HCT116 (cell line): ENCODE measurements around the gene ADAMTS1. TPM values are rescaled to one million over a fixed set of nuclear protein-coding genes. Genes with fewer than 3 reads are reported as not detected.

ENCODE experiments used
- ATAC-seq: fragments of 200-7000 bp; cut with Tn5 transposase; 2 replicates; pipeline ENCODE4 v1.9.1; 2020; ENCODE audit warnings: mild to moderate bottlenecking, moderate library complexity
- BruUV-seq: library from RNA; stranded (reverse); fragments of 400-500 nt; replicated peaks from 2 replicates; lab custom pipeline; 2021; lab: Mats Ljungman, UMichigan
- CTCF ChIA-PET: fragments of 300-600 bp; sonication (Branson Sonifier 250); formaldehyde crosslinking; loops from one replicate; lab custom pipeline; 2021; ENCODE audit warnings: antibody characterized with exemption; lab: Charles Lee
- POLR2A ChIA-PET: fragments of 300-600, 350-600 bp; sonication (Branson Sonifier 250); formaldehyde crosslinking; loops from one replicate; lab custom pipeline; 2021; ENCODE audit warnings: antibody characterized with exemption; lab: Charles Lee
- RAD21 ChIA-PET, 2 experiments: fragments of 300-600 bp; sonication (Branson Sonifier 250); formaldehyde crosslinking; loops; one replicate each; lab custom pipeline; 2023; ENCODE audit warnings: low total read pairs in 2 of 2; ENCODE audit not compliant: uncharacterized antibody in 2 of 2, unreplicated experiment in 2 of 2, low non-redundant PET in 1 of 2; lab: Charles Lee
- DNase-seq: peaks from one replicate; pipeline ENCODE4 v3.0.0-alpha.2; 2010; ENCODE audit warnings: low read depth, low spot score
- H2AFZ ChIP-seq: fragments of 200-600 bp; shearing (Covaris generic), sonication (generic); 2 replicates; pipeline ENCODE4 v1.6.1; 2017; ENCODE audit warnings: low read depth, mixed run types, mixed read lengths, antibody characterized with exemption, low read length; ENCODE audit not compliant: poor library complexity, severe bottlenecking
- H3K27ac ChIP-seq: 2 replicates; pipeline ENCODE4 v1.5.1; 2012; ENCODE audit warnings: low read depth, low read length
- H3K27me3 ChIP-seq: fragments of 200-600 bp; sonication (generic); 2 replicates; pipeline ENCODE4 v1.6.1; 2016; ENCODE audit warnings: mixed run types, low read length, mixed read lengths; ENCODE audit not compliant: insufficient read depth
- H3K36me3 ChIP-seq, 2 experiments: fragments of 200-500 bp in 1 of 2; fragments of 200-600 bp in 1 of 2; sonication (Bioruptor generic) in 1 of 2; sonication (generic) in 1 of 2; 2 replicates each; pipeline versions ENCODE4 v1.5.1 to v1.6.1; 2014 to 2016; ENCODE audit warnings: low read length in 2 of 2, inconsistent platforms in 1 of 2, mixed read lengths in 1 of 2, mixed run types in 1 of 2; ENCODE audit not compliant: insufficient read depth in 2 of 2, control insufficient read depth in 1 of 2
- H3K4me1 ChIP-seq, 2 experiments: fragments of 200-600 bp in 1 of 2; sonication (generic) in 1 of 2; 2 replicates each; pipeline versions ENCODE4 v1.5.1 to v1.6.1; 2012 to 2017; ENCODE audit warnings: low read length in 2 of 2, inconsistent platforms in 1 of 2, mild to moderate bottlenecking in 1 of 2, mixed read lengths in 1 of 2, mixed run types in 1 of 2, moderate library complexity in 1 of 2; ENCODE audit not compliant: insufficient read depth in 2 of 2, control insufficient read depth in 1 of 2
- H3K4me2 ChIP-seq: fragments of 200-600 bp; sonication (generic); 2 replicates; pipeline ENCODE4 v1.6.1; 2017; ENCODE audit warnings: mixed run types, low read length, mixed read lengths
- H3K4me3 ChIP-seq, 2 experiments: fragments of 200-600 bp in 1 of 2; sonication (generic) in 1 of 2; replicated peaks in 1 of 2; 2 replicates each; pipeline ENCODE4 v1.5.1; 2011 to 2016; ENCODE audit warnings: low read length in 2 of 2, control low read depth in 1 of 2, low read depth in 1 of 2, mild to moderate bottlenecking in 1 of 2, mixed read lengths in 1 of 2, mixed run types in 1 of 2
- H3K79me2 ChIP-seq: fragments of 200-600 bp; sonication (generic); 2 replicates; pipeline ENCODE4 v1.6.1; 2017; ENCODE audit warnings: mild to moderate bottlenecking, mixed run types, low read length, moderate library complexity, mixed read lengths; ENCODE audit not compliant: insufficient read depth
- H3K9ac ChIP-seq: fragments of 200-600 bp; sonication (generic); 2 replicates; pipeline ENCODE4 v1.6.1; 2016; ENCODE audit warnings: low read length, mixed read lengths
- H3K9me2 ChIP-seq: fragments of 200-600 bp; sonication (generic), shearing (Covaris generic); 2 replicates; pipeline ENCODE4 v1.6.1; 2017; ENCODE audit warnings: mixed run types, mild to moderate bottlenecking, moderate library complexity; ENCODE audit not compliant: insufficient read depth
- H3K9me3 ChIP-seq, 2 experiments: fragments of 200-500 bp in 1 of 2; fragments of 200-600 bp in 1 of 2; sonication (Bioruptor generic) in 1 of 2; sonication (generic) in 1 of 2; 2 replicates each; pipeline ENCODE4 v1.6.1; 2014 to 2017; ENCODE audit warnings: low read length in 2 of 2, mixed read lengths in 2 of 2, inconsistent platforms in 1 of 2, low read depth in 1 of 2, mild to moderate bottlenecking in 1 of 2, mixed run types in 1 of 2, moderate library complexity in 1 of 2; ENCODE audit not compliant: control insufficient read depth in 1 of 2, insufficient read depth in 1 of 2
- H4K20me1 ChIP-seq: fragments of 200-600 bp; sonication (generic), shearing (Covaris generic); 2 replicates; pipeline ENCODE4 v1.6.1; 2017; ENCODE audit warnings: mixed run types, mild to moderate bottlenecking, moderate library complexity; ENCODE audit not compliant: insufficient read depth
- ATF3 ChIP-seq: IDR thresholded peaks from 2 replicates; pipeline ENCODE4 v1.6.1; 2012
- CBX3 ChIP-seq: IDR thresholded peaks from 2 replicates; pipeline ENCODE4 v1.6.1; 2012; ENCODE audit warnings: low read depth
- ELF1 ChIP-seq: IDR thresholded peaks from 2 replicates; pipeline ENCODE4 v1.6.1; 2012; ENCODE audit warnings: low read depth, borderline replicate concordance
- EZH2phosphoT487 ChIP-seq: fragments of 200-600 bp; IDR thresholded peaks from 2 replicates; pipeline ENCODE4 v1.6.1; 2018; ENCODE audit warnings: antibody characterized with exemption, borderline replicate concordance
- FOSL1 ChIP-seq: IDR thresholded peaks from 2 replicates; pipeline ENCODE4 v1.6.1; 2012; ENCODE audit warnings: low read depth
- MAX ChIP-seq: IDR thresholded peaks from 2 replicates; pipeline ENCODE4 v1.6.1; 2012
- POLR2A ChIP-seq: IDR thresholded peaks from 2 replicates; pipeline ENCODE4 v1.7.0; 2011; ENCODE audit warnings: borderline replicate concordance; ENCODE audit not compliant: insufficient read depth, insufficient read length; ENCODE audit errors: extremely low read depth
- RAD21 ChIP-seq: IDR thresholded peaks from 2 replicates; pipeline ENCODE4 v1.6.1; 2012; ENCODE audit warnings: low read depth, mild to moderate bottlenecking
- REST ChIP-seq: IDR thresholded peaks from 2 replicates; pipeline ENCODE4 v1.6.1; 2012; ENCODE audit warnings: low read depth
- SIN3A ChIP-seq: IDR thresholded peaks from 2 replicates; pipeline ENCODE4 v1.6.1; 2012; ENCODE audit warnings: low read depth
- SP1 ChIP-seq: IDR thresholded peaks from 2 replicates; pipeline ENCODE4 v1.6.1; 2012; ENCODE audit warnings: low read depth
- TCF7L2 ChIP-seq: IDR thresholded peaks from 2 replicates; pipeline ENCODE4 v1.7.0; 2011; ENCODE audit warnings: borderline replicate concordance, inconsistent platforms; ENCODE audit not compliant: insufficient read depth, insufficient read length; ENCODE audit errors: extremely low read depth
- YY1 ChIP-seq: IDR thresholded peaks from 2 replicates; pipeline ENCODE4 v1.6.1; 2011; ENCODE audit warnings: low read length, low read depth, moderate library complexity, mild to moderate bottlenecking; ENCODE audit not compliant: insufficient replicate concordance; ENCODE audit errors: extremely low read depth
- intact Hi-C: fragments of 100-400 bp; cut with micrococcal nuclease; formaldehyde crosslinking; loops from 2 replicates; pipeline ENCODE4 v1.10.0; 2022
- total RNA-seq: library from RNA; stranded (reverse); gene quantifications from one replicate; pipeline ENCODE4 v1.2.1, GENCODE V29; 2021; ENCODE audit not compliant: unreplicated experiment

Gene ADAMTS1
- total RNA-seq, 1 experiment from 2014 or later: 0.98 TPM

GRCh38 chr21:26812173-26812572 lies 33.0 kb downstream of the ADAMTS1 start:
- TF ChIP-seq FOSL1: no peak
- no peak for TF ChIP-seq TCF7L2
- TF ChIP-seq EZH2phosphoT487: no peak
- no peak for TF ChIP-seq RAD21
- no peak for TF ChIP-seq CBX3
- TF ChIP-seq ATF3: no peak
- no peak for TF ChIP-seq YY1
- peaks cover 8 to 18% of the 10 kb centered on the region in 2 experiments; a peak in 2 of 4 replicates for H3K9me3 ChIP-seq
- no peak for ATAC-seq
- CTCF ChIA-PET: no interaction called here
- H3K4me2 ChIP-seq: no peak overlapping the region
- H3K27ac ChIP-seq: no peak overlapping the region
- no peak overlapping the region for H3K4me3 ChIP-seq
- BruUV-seq: no TSS peak
- no peaks in the 10 kb centered on the region for H3K9me2 ChIP-seq
- RAD21 ChIA-PET: no interaction called here
- H3K4me1 ChIP-seq: no peaks in the 10 kb centered on the region
- H3K27me3 ChIP-seq: no peaks in the 10 kb centered on the region
- no peaks in the 10 kb centered on the region for H3K79me2 ChIP-seq
- intact Hi-C loops: no loop called here
- H2AFZ ChIP-seq: no peak overlapping the region
- no peak for DNase-seq
- no peaks in the 10 kb centered on the region for H3K36me3 ChIP-seq
- H4K20me1 ChIP-seq: no peaks in the 10 kb centered on the region
- no peak overlapping the region for H3K9ac ChIP-seq
- POLR2A ChIA-PET: no interaction called here

GRCh38 chr21:26811482-26811881 lies 33.7 kb downstream of the ADAMTS1 start:
- Histone ChIP-seq H3K9me3 (peaks cover 8 to 18% of the 10 kb centered on the region in 2 experiments; a peak in 2 of 4 replicates), H3K79me2 (no peaks in the 10 kb centered on the region), H4K20me1 (no peaks in the 10 kb centered on the region), H3K9ac (no peak overlapping the region), H3K9me2 (no peaks in the 10 kb centered on the region), H2AFZ (no peak overlapping the region), H3K36me3 (no peaks in the 10 kb centered on the region), H3K27ac (no peak overlapping the region), H3K4me2 (no peak overlapping the region), H3K4me1 (no peaks in the 10 kb centered on the region), H3K27me3 (no peaks in the 10 kb centered on the region), H3K4me3 (no peak overlapping the region)
- RAD21 ChIA-PET: no interaction called here
- DNase-seq (no peak), ATAC-seq (no peak)
- BruUV-seq: no TSS peak
- CTCF ChIA-PET: no interaction called here
- POLR2A ChIA-PET: no interaction called here
- intact Hi-C loops: no loop called here
- TF ChIP-seq SIN3A: no peak
- TF ChIP-seq SP1: no peak
- TF ChIP-seq ELF1: no peak
- TF ChIP-seq POLR2A: no peak
- no peak for TF ChIP-seq MAX
- no peak for TF ChIP-seq ATF3
- TF ChIP-seq REST: no peak
